ENCODE measurements around the gene SEPTIN10.
"Not testable (repeated sequence)": the region's sequence is repeated elsewhere in the genome, so short reads cannot be mapped to it uniquely, and the experiment has no call there.

SEPTIN10 gene

GRCh38 chr2:109558076-109558882 is 55.5 kb downstream of the SEPTIN10 start:
- Mint-ChIP-seq H3K4me1 (ENCODE audit: low read depth) (peaks cover 30% of the 10 kb centered on the region), H3K27ac (no peak overlapping the region), H3K36me3 (ENCODE audit: low read depth) (peaks cover 39% of the 10 kb centered on the region), H3K9me3 (no peaks in the 10 kb centered on the region), H3K27me3 (no peaks in the 10 kb centered on the region), H3K4me3 (no peak overlapping the region)
- intact Hi-C loops (cut with micrococcal nuclease), result no loop called here

- no peak overlapping the region for H3K27ac Mint-ChIP-seq
- intact Hi-C loops (cut with micrococcal nuclease), result no loop called here
- H3K4me1 Mint-ChIP-seq (ENCODE audit: low read depth), result peaks cover 23% of the 10 kb centered on the region
These were observed 56.5 kb downstream of the SEPTIN10 start for GRCh38 chr2:109557309-109557708.

GRCh38 chr2:109555346-109555900 is 58.3 kb downstream of the SEPTIN10 start:
- Mint-ChIP-seq H3K27me3 (no peaks in the 10 kb centered on the region), H3K4me1 (ENCODE audit: low read depth) (peaks cover 21% of the 10 kb centered on the region), H3K9me3 (no peaks in the 10 kb centered on the region), H3K27ac (no peak overlapping the region), H3K36me3 (ENCODE audit: low read depth) (peaks cover 33% of the 10 kb centered on the region), H3K4me3 (no peak overlapping the region)
- intact Hi-C loops (cut with micrococcal nuclease), result no loop called here

More at GRCh38 chr2:109557309-109557708, 56.5 kb downstream of the SEPTIN10 start:
- Mint-ChIP-seq H3K27me3 (no peaks in the 10 kb centered on the region), H3K4me3 (no peak overlapping the region), H3K9me3 (no peaks in the 10 kb centered on the region), H3K36me3 (ENCODE audit: low read depth) (peaks cover 45% of the 10 kb centered on the region)

- H3K4me3 Mint-ChIP-seq, result no peak overlapping the region
- no peak overlapping the region for H3K27ac Mint-ChIP-seq
- H3K27me3 Mint-ChIP-seq, result no peaks in the 10 kb centered on the region
These were observed 59.0 kb downstream of the SEPTIN10 start for GRCh38 chr2:109554758-109555157.

GRCh38 chr2:109549016-109549590 is 64.7 kb downstream of the SEPTIN10 start:
- H3K27ac Mint-ChIP-seq, result no peak overlapping the region
- peaks cover 32% of the 10 kb centered on the region for H3K36me3 Mint-ChIP-seq (ENCODE audit: low read depth)
- peaks cover 7% of the 10 kb centered on the region for H3K4me1 Mint-ChIP-seq (ENCODE audit: low read depth)
- H3K4me3 Mint-ChIP-seq, result no peak overlapping the region
- intact Hi-C loops (cut with micrococcal nuclease), result no loop called here
- H3K9me3 Mint-ChIP-seq, result no peaks in the 10 kb centered on the region
- peaks cover 2% of the 10 kb centered on the region for H3K27me3 Mint-ChIP-seq

More at GRCh38 chr2:109554758-109555157, 59.0 kb downstream of the SEPTIN10 start:
- peaks cover 27% of the 10 kb centered on the region for H3K36me3 Mint-ChIP-seq (ENCODE audit: low read depth)
- H3K9me3 Mint-ChIP-seq, result no peaks in the 10 kb centered on the region
- peaks cover 21% of the 10 kb centered on the region for H3K4me1 Mint-ChIP-seq (ENCODE audit: low read depth)
- intact Hi-C loops (cut with micrococcal nuclease), result no loop called here

- peaks cover 7% of the 10 kb centered on the region for H3K4me1 Mint-ChIP-seq (ENCODE audit: low read depth)
- peaks cover 2% of the 10 kb centered on the region for H3K27me3 Mint-ChIP-seq
- H3K9me3 Mint-ChIP-seq, result no peaks in the 10 kb centered on the region
- no peak overlapping the region for H3K27ac Mint-ChIP-seq
- intact Hi-C loops (cut with micrococcal nuclease), result loop anchor here (2.0 kb wide), 1 partner anchor 116 kb away; no protein-coding TSS in a partner anchor
- H3K4me3 Mint-ChIP-seq, result no peak overlapping the region
- H3K36me3 Mint-ChIP-seq (ENCODE audit: low read depth), result peaks cover 21% of the 10 kb centered on the region
These were observed 66.5 kb downstream of the SEPTIN10 start for GRCh38 chr2:109547280-109547679.

GRCh38 chr2:109545828-109546713 is 67.7 kb downstream of the SEPTIN10 start:
- Mint-ChIP-seq H3K27me3 (peaks cover 2% of the 10 kb centered on the region), H3K27ac (no peak overlapping the region), H3K36me3 (ENCODE audit: low read depth) (peaks cover 16% of the 10 kb centered on the region), H3K9me3 (no peaks in the 10 kb centered on the region), H3K4me1 (ENCODE audit: low read depth) (peaks cover 7% of the 10 kb centered on the region), H3K4me3 (no peak overlapping the region)
- intact Hi-C loops (cut with micrococcal nuclease), result loop anchor here (2.0 kb wide), 1 partner anchor 117 kb away; no protein-coding TSS in a partner anchor

- H3K27ac Mint-ChIP-seq, result no peak overlapping the region
- peaks cover 16% of the 10 kb centered on the region for H3K36me3 Mint-ChIP-seq (ENCODE audit: low read depth)
- no peaks in the 10 kb centered on the region for H3K9me3 Mint-ChIP-seq
- no peak overlapping the region for H3K4me3 Mint-ChIP-seq
- intact Hi-C loops (cut with micrococcal nuclease), result no loop called here
- peaks cover 7% of the 10 kb centered on the region for H3K4me1 Mint-ChIP-seq (ENCODE audit: low read depth)
- peaks cover 3% of the 10 kb centered on the region for H3K27me3 Mint-ChIP-seq
These were observed 71.4 kb downstream of the SEPTIN10 start for GRCh38 chr2:109542384-109542783.

GRCh38 chr2:109538546-109538945 is 75.2 kb downstream of the SEPTIN10 start:
- no peak overlapping the region for H3K4me3 Mint-ChIP-seq
- H3K4me1 Mint-ChIP-seq (ENCODE audit: low read depth), result no peaks in the 10 kb centered on the region
- intact Hi-C loops (cut with micrococcal nuclease), result no loop called here
- no peaks in the 10 kb centered on the region for H3K36me3 Mint-ChIP-seq (ENCODE audit: low read depth)
- no peak overlapping the region for H3K27ac Mint-ChIP-seq
- peaks cover 1% of the 10 kb centered on the region for H3K27me3 Mint-ChIP-seq
- H3K9me3 Mint-ChIP-seq, result no peaks in the 10 kb centered on the region

- H3K36me3 Mint-ChIP-seq (ENCODE audit: low read depth), result no peaks in the 10 kb centered on the region
- H3K27ac Mint-ChIP-seq, result no peak overlapping the region
- intact Hi-C loops (cut with micrococcal nuclease), result no loop called here
- no peak overlapping the region for H3K4me3 Mint-ChIP-seq
- no peaks in the 10 kb centered on the region for H3K4me1 Mint-ChIP-seq (ENCODE audit: low read depth)
- no peaks in the 10 kb centered on the region for H3K9me3 Mint-ChIP-seq
- H3K27me3 Mint-ChIP-seq, result peaks cover 1% of the 10 kb centered on the region
These were observed 76.1 kb downstream of the SEPTIN10 start for GRCh38 chr2:109537565-109538222.

GRCh38 chr2:109536556-109536955 is 77.2 kb downstream of the SEPTIN10 start:
- H3K4me3 Mint-ChIP-seq; H3K27me3 Mint-ChIP-seq; H3K36me3 Mint-ChIP-seq (ENCODE audit: low read depth); intact Hi-C loops (cut with micrococcal nuclease); H3K9me3 Mint-ChIP-seq; H3K27ac Mint-ChIP-seq; H3K4me1 Mint-ChIP-seq (ENCODE audit: low read depth): not testable (repeated sequence)

- Mint-ChIP-seq H3K36me3 (ENCODE audit: low read depth) (no peaks in the 10 kb centered on the region), H3K27ac (no peak overlapping the region), H3K4me1 (ENCODE audit: low read depth) (no peaks in the 10 kb centered on the region), H3K9me3 (no peaks in the 10 kb centered on the region), H3K27me3 (peaks cover 3% of the 10 kb centered on the region), H3K4me3 (no peak overlapping the region)
- intact Hi-C loops (cut with micrococcal nuclease), result no loop called here
These were observed 78.4 kb downstream of the SEPTIN10 start for GRCh38 chr2:109535217-109535946.

GRCh38 chr2:109533823-109534222 is 79.9 kb downstream of the SEPTIN10 start:
- Mint-ChIP-seq H3K27ac (no peak overlapping the region), H3K9me3 (no peaks in the 10 kb centered on the region)

More at GRCh38 chr2:109533823-109534222, 79.9 kb downstream of the SEPTIN10 start:
- no peaks in the 10 kb centered on the region for H3K4me1 Mint-ChIP-seq (ENCODE audit: low read depth)
- H3K4me3 Mint-ChIP-seq, result no peak overlapping the region
- peaks cover 3% of the 10 kb centered on the region for H3K27me3 Mint-ChIP-seq
- intact Hi-C loops (cut with micrococcal nuclease), result no loop called here
- no peaks in the 10 kb centered on the region for H3K36me3 Mint-ChIP-seq (ENCODE audit: low read depth)
